Activated CD4-positive, alpha-beta T cell treated with anti-CD3 and anti-CD28 coated beads, Interleukin-2, amount 50 U/mL, for 1 hour (primary cell): Measurements from ENCODE around the gene ZNF516.

Experiments used
- DNase-seq: peaks from one replicate; pipeline ENCODE4 v3.0.0-alpha.2; 2020

ZNF516 gene

GRCh38 chr18:76376225-76376624, 118.8 kb downstream of the ZNF516 start:
- no peak for DNase-seq

DNA sequence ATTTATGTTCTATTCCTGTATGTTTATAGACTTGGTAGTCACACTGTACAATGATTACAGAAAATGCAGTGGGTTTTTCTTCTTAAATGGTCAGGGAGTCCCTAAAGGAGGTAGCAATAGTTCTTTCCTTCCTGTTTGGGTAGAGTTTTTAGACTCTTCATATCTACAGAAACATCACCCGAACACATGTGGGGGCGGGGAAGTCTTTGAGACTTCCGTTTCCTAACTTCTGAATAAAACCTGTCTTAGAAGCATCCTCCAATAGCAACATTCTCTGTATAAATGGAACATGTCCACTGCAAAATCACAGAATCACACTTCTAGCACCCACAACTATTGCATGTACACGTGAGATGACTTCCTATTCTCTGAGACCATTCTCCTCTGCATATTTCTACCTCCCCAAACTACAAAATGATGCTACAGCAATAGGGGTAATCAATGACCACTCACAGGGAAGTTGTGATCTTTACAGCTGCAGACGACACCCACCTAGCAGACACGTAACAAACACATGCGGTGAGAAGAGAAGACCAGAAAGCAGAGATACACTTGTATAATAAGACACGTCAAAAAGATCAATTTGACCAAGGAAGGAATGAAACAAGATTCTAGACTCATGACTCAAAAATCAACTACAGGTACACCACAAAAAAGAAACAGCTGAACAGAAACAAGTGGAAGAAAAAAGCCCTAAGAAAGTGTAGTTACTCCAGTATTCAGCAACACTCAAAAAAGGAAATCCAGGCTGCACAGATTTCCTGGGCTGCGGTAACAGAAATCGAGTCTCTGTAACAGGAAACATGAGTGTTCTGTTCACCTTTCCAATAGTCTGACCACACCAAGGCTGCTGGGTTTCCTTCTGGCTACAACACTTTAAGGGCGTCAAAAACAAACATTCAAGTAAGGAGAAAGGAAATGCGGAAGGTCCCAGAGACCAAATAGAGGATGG, 120.4 kb downstream of the ZNF516 start:
- no peak for DNase-seq

DNA sequence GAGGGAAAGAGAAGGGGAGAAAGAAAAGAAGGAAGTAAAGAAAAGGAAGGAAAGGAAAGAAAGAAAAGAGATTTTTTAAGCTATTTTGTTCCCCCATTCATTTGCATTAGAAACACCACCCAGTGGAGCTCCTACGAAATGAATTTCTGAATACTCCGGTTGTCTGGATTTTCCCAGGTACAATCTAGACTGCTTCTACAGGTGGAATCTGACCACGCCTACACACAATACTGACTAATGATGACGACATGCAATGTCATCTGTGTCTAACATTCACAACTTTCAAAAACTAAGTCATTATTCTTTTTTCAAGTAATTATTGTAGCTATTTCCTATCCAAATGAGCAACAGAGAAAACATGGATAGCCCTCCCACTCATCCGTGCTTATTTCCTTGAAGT, 121.7 kb downstream of the ZNF516 start:
- DNase-seq = no peak

DNA sequence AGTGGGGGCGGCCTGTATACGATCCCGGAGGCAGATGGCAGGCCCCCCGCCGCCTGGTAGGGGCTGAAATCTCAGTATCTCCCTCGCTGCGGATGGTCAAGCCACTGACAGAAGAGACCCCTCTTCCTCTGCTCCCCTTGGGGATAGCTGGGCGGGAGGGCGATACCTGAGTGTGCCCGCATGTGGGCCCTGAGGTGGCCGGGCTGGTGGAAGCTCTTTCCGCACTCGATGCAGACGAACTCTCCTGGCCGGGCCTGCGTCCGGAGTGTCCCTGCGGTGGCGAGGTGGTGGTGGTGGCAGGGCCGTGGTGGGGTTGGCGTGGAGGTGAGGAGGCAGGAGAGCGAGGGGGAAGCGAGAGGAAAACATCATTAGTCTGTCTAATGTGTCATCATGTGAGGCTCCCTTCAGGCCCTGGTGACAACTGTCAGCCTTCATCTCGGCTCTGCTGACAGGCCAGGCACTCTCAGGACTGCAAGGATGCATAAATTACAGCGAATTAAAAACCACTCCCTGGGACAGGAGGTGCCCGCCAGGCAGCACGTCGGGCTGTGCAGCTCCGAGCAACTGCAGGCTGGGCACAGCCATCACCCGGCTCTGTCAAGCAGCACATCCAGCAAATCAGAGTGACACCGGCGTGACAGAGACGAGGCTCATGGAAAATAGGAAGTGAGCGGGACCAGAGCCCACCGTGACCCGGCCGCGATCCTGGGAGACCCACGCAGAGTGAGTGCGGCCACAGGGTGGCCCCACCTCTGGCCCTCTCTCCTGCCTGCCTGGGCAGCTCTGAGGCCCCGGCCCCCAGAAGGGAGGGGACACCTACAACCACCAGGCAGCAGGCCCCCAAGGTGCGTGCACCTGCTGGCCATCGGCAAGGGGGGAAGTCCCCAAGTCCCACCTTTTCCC, 123.5 kb downstream of the ZNF516 start:
- no peak for DNase-seq

GRCh38 chr18:76370686-76371085, 124.4 kb downstream of the ZNF516 start:
- DNase-seq = no peak

DNA sequence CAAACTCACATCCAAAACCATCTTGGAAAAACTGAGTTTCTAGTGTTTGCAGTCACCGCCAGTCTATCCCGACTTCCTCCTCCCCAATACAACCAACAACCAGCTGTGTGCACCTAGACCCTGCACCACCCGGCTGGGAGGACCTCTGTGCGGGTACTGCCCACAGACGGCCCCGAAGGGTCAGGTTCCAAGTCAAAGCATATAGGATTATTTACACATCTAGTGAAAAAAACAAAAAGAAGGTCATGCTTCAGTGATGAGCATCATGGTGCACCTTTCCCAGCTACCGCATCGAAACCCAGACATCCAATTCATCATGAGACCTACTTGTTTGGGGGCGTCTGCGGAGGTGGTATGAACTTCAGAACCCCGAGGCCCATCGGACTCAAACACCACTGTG, 124.8 kb downstream of the ZNF516 start:
- DNase-seq = no peak

- DNase-seq = no peak
Observed at GRCh38 chr18:76369791-76370190, 125.3 kb downstream of the ZNF516 start.

DNA sequence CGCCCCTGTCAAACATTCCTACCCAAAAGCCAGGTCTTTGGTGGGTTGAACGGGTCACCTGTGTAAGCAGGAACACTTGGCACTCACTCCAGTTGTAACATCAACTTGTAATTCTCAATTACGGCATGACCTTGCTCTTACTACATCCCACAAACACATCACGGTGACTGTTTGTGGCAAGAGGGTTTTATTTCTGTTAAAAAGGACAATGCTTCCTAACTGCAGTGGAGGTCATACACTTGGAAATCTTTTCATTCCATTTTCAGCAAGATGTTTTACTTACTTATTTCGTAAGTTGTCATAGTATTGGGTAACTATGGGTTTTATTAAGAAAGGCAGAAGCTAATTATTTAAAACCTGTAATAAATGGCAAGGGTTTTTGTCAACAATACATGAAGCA, 126.1 kb downstream of the ZNF516 start:
- DNase-seq = no peak

- DNase-seq = no peak
Observed at GRCh38 chr18:76368271-76368670, 126.8 kb downstream of the ZNF516 start.

- DNase-seq = no peak
Observed at GRCh38 chr18:76367168-76368125, 127.6 kb downstream of the ZNF516 start.

GRCh38 chr18:76365561-76365960, 129.5 kb downstream of the ZNF516 start:
- DNase-seq = no peak

DNA sequence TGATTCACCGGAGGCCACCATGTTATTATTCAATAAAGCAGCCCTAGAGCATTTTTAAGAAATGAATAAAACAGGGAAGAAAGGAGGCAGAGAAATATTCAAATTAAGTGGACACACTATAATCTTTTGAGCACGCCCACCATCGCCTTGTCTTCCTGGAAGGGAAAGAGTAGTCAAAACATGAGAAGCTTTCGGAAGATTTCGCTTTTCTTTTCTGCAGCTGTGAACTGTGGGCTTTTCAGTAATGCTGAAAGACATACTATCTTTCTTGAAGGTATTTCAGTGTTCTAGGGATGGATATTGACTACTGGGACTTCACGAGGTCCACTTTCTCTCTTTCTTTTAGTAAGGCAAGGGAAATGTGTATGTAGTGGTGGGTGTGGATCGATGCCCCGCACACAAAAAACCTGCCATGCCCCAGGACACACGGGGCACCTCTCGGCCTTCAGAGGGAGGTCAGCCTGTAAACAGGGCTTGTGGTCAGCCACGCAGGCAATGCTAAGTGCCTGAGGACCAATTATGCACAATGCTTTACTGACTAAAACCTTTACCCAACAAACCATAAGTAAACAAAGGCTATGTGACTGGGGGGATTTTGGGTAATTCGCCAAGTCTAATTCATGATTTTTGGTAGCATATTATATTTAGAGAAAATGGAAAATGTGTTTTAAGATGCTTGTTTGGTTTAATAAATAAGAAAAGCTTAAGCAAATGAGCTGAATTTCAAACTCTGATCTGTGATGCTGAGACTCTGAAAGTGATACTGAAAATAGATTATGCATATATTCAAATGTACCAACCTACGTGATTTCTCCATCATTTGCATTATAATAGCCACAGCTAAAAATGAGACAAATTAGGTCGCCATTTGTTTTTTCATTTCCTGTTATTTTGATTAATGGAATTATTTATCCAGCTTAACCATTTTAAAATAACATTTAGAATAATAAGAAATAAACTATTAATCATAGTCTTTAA, 130.5 kb downstream of the ZNF516 start:
- no peak for DNase-seq

DNA sequence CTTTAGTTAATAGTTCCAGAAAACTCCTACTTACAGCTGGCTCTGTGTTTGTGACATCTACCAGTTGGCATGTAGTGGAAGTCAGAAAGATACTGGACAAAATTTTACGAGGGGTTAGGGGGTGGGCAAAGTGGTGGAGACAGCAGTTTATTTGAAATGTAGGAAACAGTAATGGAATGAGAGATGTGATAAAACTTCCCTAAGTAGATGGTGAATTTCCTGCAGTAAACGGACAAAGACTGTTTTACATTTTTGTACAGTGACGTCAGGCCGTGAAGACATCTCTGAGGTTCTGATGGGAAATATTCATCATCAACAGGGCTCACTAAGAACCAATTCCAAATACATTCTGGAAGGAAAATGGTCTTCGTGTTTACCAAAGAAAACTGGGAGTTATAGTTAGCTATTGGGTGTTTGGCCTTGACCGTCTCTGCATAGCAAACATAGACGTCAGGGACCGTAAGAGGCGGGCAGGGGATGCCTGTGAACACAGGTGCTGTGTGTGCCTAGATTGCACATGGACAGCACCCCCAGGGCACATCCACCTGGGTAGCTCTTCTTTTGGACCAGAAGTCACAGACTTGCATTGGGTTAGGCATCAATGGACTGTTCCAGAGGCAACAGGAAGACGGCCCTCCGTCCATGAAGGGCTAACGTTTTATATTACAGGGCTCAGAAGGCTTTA, 131.5 kb downstream of the ZNF516 start:
- no peak for DNase-seq

GRCh38 chr18:76362676-76363075, 132.4 kb downstream of the ZNF516 start:
- DNase-seq = no peak

GRCh38 chr18:76361219-76361618, 133.8 kb downstream of the ZNF516 start:
- no peak for DNase-seq

GRCh38 chr18:76359909-76360308, 135.1 kb downstream of the ZNF516 start:
- DNase-seq = no peak

GRCh38 chr18:76358774-76359173, 136.3 kb downstream of the ZNF516 start:
- no peak for DNase-seq

GRCh38 chr18:76357585-76358260, 137.3 kb downstream of the ZNF516 start:
- DNase-seq = no peak

- DNase-seq = no peak
Observed at GRCh38 chr18:76357174-76357573, 137.9 kb downstream of the ZNF516 start.

DNA sequence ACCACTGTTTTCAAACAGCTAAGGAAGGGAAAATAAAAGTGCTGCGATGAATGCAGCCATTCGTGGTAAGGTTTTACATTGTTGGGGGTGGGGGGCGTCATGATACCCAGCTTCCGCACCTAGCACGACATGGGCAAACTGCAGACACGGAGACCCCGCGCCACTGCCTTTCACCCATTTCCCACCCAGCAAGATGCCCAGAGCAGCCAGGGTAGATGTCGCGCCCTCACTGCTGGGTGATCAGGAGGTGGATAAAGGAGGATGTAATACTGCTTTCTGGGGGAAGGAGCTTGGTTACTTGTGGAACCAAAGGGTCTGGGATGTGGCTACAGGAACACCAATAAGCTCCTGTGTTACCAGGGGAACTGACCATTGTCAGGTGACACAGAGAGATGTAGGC, 138.4 kb downstream of the ZNF516 start:
- no peak for DNase-seq
